HG03108 (cell line): ENCODE measurements around the gene CCL13.
"Not testable (repeated sequence)": the region's sequence is repeated elsewhere in the genome, so short reads cannot be mapped to it uniquely, and the experiment has no call there.

Source experiments
- ATAC-seq: cut with Tn5 transposase; IDR thresholded peaks from one replicate; pipeline ENCODE4 v1.9.1; 2021; ENCODE audit warnings: moderate library complexity; ENCODE audit not compliant: unreplicated experiment

Gene CCL13

GRCh38 chr17:34356194-34356593 lies at the start of gene CCL13:
CCL13 (plus strand) TSS chr17:34356480; CDS start chr17:34356527, 47 bp downstream.
- no peak for ATAC-seq

- ATAC-seq = no peak
Measured at GRCh38 chr17:34307110-34307509, 49.2 kb upstream of the CCL13 start.

GRCh38 chr17:34308371-34308770 lies 47.9 kb upstream of the CCL13 start:
- ATAC-seq = no peak

- no peak for ATAC-seq
Measured at GRCh38 chr17:34311291-34311690, 45.0 kb upstream of the CCL13 start.

- ATAC-seq = no peak
Measured at GRCh38 chr17:34312080-34312479, 44.2 kb upstream of the CCL13 start.

- no peak for ATAC-seq
Measured at GRCh38 chr17:34313164-34313563, 43.1 kb upstream of the CCL13 start.

GRCh38 chr17:34314279-34314678 lies 42.0 kb upstream of the CCL13 start:
- no peak for ATAC-seq

- no peak for ATAC-seq
Measured at GRCh38 chr17:34318474-34318873, 37.8 kb upstream of the CCL13 start.

GRCh38 chr17:34319039-34319483 lies 37.2 kb upstream of the CCL13 start, which contains the start of gene CCL8:
CCL8 (plus strand) TSS chr17:34319435; CDS start chr17:34319502, 67 bp downstream.
- ATAC-seq = no peak

- no peak for ATAC-seq
Measured at GRCh38 chr17:34321964-34322363, 34.3 kb upstream of the CCL13 start.

- ATAC-seq = not testable (repeated sequence)
Measured at GRCh38 chr17:34327580-34327979, 28.7 kb upstream of the CCL13 start.

- no peak for ATAC-seq
Measured at GRCh38 chr17:34337701-34338100, 18.6 kb upstream of the CCL13 start.

GRCh38 chr17:34339138-34339770 lies 17.0 kb upstream of the CCL13 start:
- no peak for ATAC-seq

GRCh38 chr17:34341916-34342315 lies 14.4 kb upstream of the CCL13 start:
- no peak for ATAC-seq

GRCh38 chr17:34347063-34347462 lies 9.2 kb upstream of the CCL13 start:
- ATAC-seq = no peak

GRCh38 chr17:34349751-34350150 lies 6.5 kb upstream of the CCL13 start:
- no peak for ATAC-seq

GRCh38 chr17:34351096-34351495 lies 5.2 kb upstream of the CCL13 start:
- ATAC-seq = no peak

- no peak for ATAC-seq
Measured at GRCh38 chr17:34352191-34352590, 4.1 kb upstream of the CCL13 start.

- ATAC-seq = no peak
Measured at GRCh38 chr17:34354637-34355036, 1.6 kb upstream of the CCL13 start.

- ATAC-seq = no peak
Measured at GRCh38 chr17:34357398-34357797, 1.1 kb downstream of the CCL13 start.

GRCh38 chr17:34358631-34359030 lies 2.4 kb downstream of the CCL13 start:
- no peak for ATAC-seq

GRCh38 chr17:34360601-34361270 lies 4.5 kb downstream of the CCL13 start:
- no peak for ATAC-seq
